GM18951 (cell line): ENCODE measurements around the gene SOX6.

Experiments
- POLR2A ChIP-seq: IDR thresholded peaks from 4 replicates; pipeline ENCODE4 v1.6.1; 2011; ENCODE audit warnings: mild to moderate bottlenecking; ENCODE audit not compliant: insufficient read length, insufficient read depth; ENCODE audit errors: extremely low read depth
- in situ Hi-C: fragments of 300-500 bp; cut with MboI; formaldehyde crosslinking; loops from one replicate; pipeline ENCODE4 v1.12.0; 2022; ENCODE audit warnings: low sequenced_read_pairs, mixed read lengths, inconsistent platforms; ENCODE audit not compliant: unreplicated experiment

SOX6 gene

GRCh38 chr11:16357775-16358174 is 1.4 kb upstream of the SOX6 start:
- no peak for TF ChIP-seq POLR2A
- in situ Hi-C loops = no loop called here

GRCh38 chr11:16356761-16357393 is 531 bp upstream of the SOX6 start:
- in situ Hi-C loops = no loop called here
- no peak for TF ChIP-seq POLR2A

- TF ChIP-seq POLR2A = no peak
- in situ Hi-C loops = no loop called here
Observed at GRCh38 chr11:16352707-16353106, 3.6 kb downstream of the SOX6 start.

GRCh38 chr11:16350125-16350524 is 6.2 kb downstream of the SOX6 start:
- TF ChIP-seq POLR2A = no peak
- in situ Hi-C loops = no loop called here

GRCh38 chr11:16347928-16348685 is 8.2 kb downstream of the SOX6 start:
- no peak for TF ChIP-seq POLR2A
- in situ Hi-C loops = no loop called here

GRCh38 chr11:16346975-16347374 is 9.4 kb downstream of the SOX6 start:
- in situ Hi-C loops = no loop called here
- no peak for TF ChIP-seq POLR2A

GRCh38 chr11:16341853-16342252 is 14.5 kb downstream of the SOX6 start:
- in situ Hi-C loops = no loop called here
- no peak for TF ChIP-seq POLR2A

GRCh38 chr11:16338393-16338792 is 18.0 kb downstream of the SOX6 start:
- in situ Hi-C loops = no loop called here
- TF ChIP-seq POLR2A = no peak

GRCh38 chr11:16337421-16338213 is 18.7 kb downstream of the SOX6 start:
- no peak for TF ChIP-seq POLR2A
- in situ Hi-C loops = no loop called here

GRCh38 chr11:16336721-16337120 is 19.6 kb downstream of the SOX6 start:
- no peak for TF ChIP-seq POLR2A
- in situ Hi-C loops = no loop called here

GRCh38 chr11:16336204-16336603 is 20.1 kb downstream of the SOX6 start:
- in situ Hi-C loops = no loop called here
- no peak for TF ChIP-seq POLR2A

GRCh38 chr11:16335236-16335962 is 20.9 kb downstream of the SOX6 start:
- no peak for TF ChIP-seq POLR2A
- in situ Hi-C loops = no loop called here
